Central memory CD8-positive, alpha-beta T cell (primary cell): ENCODE results near the gene NUP98.

Experiments
- ATAC-seq: fragments of 150-1000 bp; cut with Tn5 transposase; replicated peaks from 2 replicates; pipeline ENCODE4 v1.10.0; 2022; ENCODE audit warnings: mild to moderate bottlenecking, moderate FRiP score, moderate number of reproducible peaks; ENCODE audit not compliant: poor library complexity, severe bottlenecking; ENCODE audit errors: extremely low read depth
- DNase-seq, 2 donors: peaks; one replicate each; pipeline ENCODE4 v3.0.0; 2021; ENCODE audit warnings: low spot score in 2 of 2
- H3K27ac Mint-ChIP-seq: one replicate; pipeline ENCODE4 v1.8.0; 2022; ENCODE audit warnings: low read depth, mild to moderate bottlenecking, moderate library complexity, mixed read lengths
- H3K27me3 Mint-ChIP-seq: one replicate; pipeline ENCODE4 v1.8.0; 2022; ENCODE audit warnings: mixed read lengths
- H3K36me3 Mint-ChIP-seq: one replicate; pipeline ENCODE4 v1.8.0; 2022; ENCODE audit warnings: mild to moderate bottlenecking, moderate library complexity, mixed read lengths; ENCODE audit not compliant: insufficient read depth
- H3K4me1 Mint-ChIP-seq: one replicate; pipeline ENCODE4 v1.8.0; 2022; ENCODE audit warnings: mixed read lengths
- H3K4me3 Mint-ChIP-seq: one replicate; pipeline ENCODE4 v1.8.0; 2022; ENCODE audit warnings: mild to moderate bottlenecking, moderate library complexity, mixed read lengths
- H3K9me3 Mint-ChIP-seq: one replicate; pipeline ENCODE4 v1.8.0; 2022; ENCODE audit warnings: mixed read lengths

NUP98 gene

DNA sequence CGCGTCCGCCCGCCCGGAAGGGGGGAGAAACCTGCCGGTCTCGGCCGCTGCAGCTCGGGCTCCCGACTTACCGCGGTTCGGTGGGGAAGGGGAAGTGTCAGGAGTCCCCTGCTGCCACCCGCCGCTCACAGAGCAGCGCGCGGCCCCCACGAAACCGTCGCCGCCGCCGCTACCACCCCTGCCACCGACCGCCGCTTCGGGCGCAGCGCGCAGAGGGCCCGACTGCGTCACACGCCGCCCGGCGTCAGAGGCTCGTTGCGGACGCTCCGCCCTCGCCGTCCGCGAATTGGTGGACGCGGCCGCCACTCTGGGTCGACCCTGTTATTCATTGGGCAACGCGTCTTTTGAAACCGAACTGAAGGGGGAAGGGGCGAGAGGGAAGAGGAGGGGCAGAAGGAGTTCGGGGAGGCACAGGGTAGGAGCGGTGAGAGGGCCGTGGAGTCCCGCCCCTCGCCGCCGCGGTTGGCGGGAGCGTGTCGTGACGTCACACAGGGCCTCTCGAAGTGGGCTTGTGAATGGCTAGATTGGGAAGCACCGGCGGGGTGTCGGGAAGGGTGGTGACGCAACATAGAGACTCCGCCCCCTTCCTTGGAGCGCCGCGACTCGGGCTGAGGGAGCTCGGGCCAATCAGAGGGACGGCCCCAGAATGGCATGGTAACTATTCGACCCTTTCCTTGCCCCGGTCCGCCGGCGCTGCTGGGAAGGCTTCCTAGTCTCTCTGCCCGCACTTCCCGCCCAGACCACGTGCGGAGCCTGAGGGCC, at the start of gene NUP98:
TSS of gene NUP98 (minus strand) at position 226 of the 762 bp plus-strand sequence. CDS start 15,437 bp downstream, outside the sequence.
- H3K4me3 Mint-ChIP-seq: peak within 1 kb of the TSS; percentile 93
- ATAC-seq (peak; percentile 95), DNase-seq (peak; percentile 98 to 100)
- H3K27me3 Mint-ChIP-seq: no peaks in the 10 kb centered on the region
- H3K4me1 Mint-ChIP-seq: peaks cover 38% of the 10 kb centered on the region
- peaks cover 37% of the 10 kb centered on the region for H3K36me3 Mint-ChIP-seq
- H3K27ac Mint-ChIP-seq: peak within 1 kb of the TSS; percentile 99
- H3K9me3 Mint-ChIP-seq: no peaks in the 10 kb centered on the region

DNA sequence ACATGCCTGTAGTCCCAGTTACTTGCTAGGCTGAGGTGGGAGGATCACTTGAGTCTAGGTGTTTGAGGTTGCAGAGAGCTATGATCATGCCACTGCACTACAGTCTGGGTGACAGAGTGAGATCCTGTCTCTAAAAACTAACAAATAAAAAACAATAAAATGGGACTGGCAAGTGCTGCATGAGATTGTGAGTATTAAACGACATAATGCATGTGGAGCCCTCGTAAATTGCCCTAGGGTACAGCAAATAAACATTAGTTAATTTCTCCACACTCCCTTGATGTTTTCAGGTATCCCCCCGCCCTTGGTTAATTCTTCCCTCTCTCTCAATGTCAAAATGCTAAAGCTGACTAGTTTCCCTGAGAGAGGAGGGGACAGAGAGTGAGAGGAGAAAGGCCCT, 48.3 kb upstream of the NUP98 start:
- no peaks in the 10 kb centered on the region for H3K27me3 Mint-ChIP-seq
- no peaks in the 10 kb centered on the region for H3K9me3 Mint-ChIP-seq
- no peak overlapping the region for H3K4me3 Mint-ChIP-seq
- no peak for ATAC-seq
- no peak for DNase-seq
- no peak overlapping the region for H3K27ac Mint-ChIP-seq
- peaks cover 8% of the 10 kb centered on the region for H3K4me1 Mint-ChIP-seq
- peaks cover 6% of the 10 kb centered on the region for H3K36me3 Mint-ChIP-seq

DNA sequence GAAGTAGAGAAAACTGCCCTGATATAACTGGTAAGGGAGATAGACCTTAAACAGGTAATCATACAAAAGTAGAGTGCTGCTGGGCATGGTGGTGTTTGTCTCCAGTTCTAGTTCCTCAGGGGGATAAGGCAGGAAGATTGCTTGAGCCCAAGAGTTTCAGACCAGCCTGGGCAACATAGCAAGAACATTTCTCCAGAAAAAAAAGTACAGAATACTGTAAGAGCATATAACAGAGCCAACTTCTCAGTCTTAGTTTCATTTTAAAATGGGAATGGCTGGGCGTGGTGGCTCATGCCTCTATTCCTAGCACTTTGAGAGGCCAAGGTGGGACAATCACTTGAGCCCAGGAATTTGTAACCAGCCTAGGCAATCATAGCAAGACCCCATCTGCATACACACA, 47.9 kb upstream of the NUP98 start:
- DNase-seq (no peak), ATAC-seq (no peak)
- Mint-ChIP-seq H3K4me3 (no peak overlapping the region), H3K27ac (peak overlapping the region; percentile 40), H3K4me1 (peaks cover 8% of the 10 kb centered on the region), H3K36me3 (peaks cover 8% of the 10 kb centered on the region), H3K27me3 (no peaks in the 10 kb centered on the region), H3K9me3 (no peaks in the 10 kb centered on the region)

DNA sequence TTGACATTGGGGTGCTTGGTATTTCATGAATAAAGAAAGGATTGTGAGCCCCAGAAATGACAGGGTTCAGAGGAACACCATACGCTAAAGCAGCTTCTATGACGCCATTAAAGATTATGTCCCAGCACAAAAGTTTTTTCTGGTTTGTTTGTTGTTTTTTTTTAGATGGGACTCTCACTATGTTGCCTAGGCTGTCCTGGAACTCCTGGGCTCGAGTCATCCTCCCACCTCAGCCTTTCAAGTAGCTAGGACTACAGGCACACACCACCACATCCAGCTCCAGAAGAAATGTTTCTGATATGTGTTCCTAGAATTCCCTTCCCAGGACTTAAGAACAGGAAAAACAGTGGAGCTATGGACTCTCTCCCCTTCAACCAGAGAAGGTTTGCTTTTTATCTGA, 46.0 kb upstream of the NUP98 start:
- no peaks in the 10 kb centered on the region for H3K9me3 Mint-ChIP-seq
- ATAC-seq (no peak), DNase-seq (no peak)
- no peak overlapping the region for H3K27ac Mint-ChIP-seq
- H3K4me1 Mint-ChIP-seq: peaks cover 18% of the 10 kb centered on the region
- H3K4me3 Mint-ChIP-seq: no peak overlapping the region
- no peaks in the 10 kb centered on the region for H3K27me3 Mint-ChIP-seq
- peaks cover 20% of the 10 kb centered on the region for H3K36me3 Mint-ChIP-seq

DNA sequence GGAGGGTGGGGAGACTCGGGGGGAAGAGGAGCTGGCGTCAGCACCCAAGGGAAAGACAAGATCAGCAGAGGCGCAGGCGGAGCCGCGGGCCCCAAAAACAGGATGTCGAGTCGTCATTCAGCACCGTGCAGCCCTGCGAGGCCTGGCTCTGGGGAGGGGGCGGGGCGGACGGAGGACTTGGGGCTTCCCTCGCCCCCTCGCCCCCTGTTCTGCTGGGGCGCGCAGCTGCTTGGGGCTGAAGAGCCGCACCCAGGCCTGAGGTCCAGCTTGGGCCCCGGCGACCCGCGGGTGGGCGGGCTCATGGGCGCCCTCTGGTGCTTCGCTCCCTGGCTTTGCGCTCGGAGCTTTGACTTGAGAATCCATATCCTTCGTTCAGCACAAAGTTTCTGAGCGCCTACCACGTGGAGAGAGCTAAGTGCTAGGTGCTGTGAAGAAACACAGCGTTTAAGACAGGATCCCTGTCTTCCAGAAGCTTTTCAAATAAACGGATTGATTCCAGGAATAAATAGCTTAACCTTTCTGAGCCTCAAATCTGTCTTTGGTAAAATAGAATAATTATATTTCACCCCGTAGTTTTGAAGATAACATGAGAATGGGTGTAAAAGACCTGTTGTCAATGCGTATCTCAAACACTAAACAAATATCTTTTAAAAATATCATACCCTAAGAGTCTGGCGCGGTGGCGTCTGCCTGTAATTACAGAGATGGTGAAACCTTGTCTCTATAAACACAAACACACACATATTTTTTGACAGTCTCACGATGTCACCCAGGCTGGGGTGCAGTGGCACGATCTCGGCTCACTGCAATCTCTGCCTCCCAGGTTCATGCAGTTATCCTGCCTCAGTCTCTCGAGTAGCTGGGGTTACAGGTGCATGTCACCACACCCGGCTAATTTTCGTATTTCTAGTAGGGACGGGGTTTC, 44.3 kb upstream of the NUP98 start:
- Mint-ChIP-seq H3K4me1 (peaks cover 30% of the 10 kb centered on the region), H3K36me3 (peaks cover 25% of the 10 kb centered on the region), H3K27me3 (no peaks in the 10 kb centered on the region), H3K9me3 (no peaks in the 10 kb centered on the region), H3K4me3 (peak overlapping the region; percentile 88), H3K27ac (peak overlapping the region; percentile 89)
- peak; percentile 80 for ATAC-seq
- DNase-seq: peak; percentile 82 to 92

DNA sequence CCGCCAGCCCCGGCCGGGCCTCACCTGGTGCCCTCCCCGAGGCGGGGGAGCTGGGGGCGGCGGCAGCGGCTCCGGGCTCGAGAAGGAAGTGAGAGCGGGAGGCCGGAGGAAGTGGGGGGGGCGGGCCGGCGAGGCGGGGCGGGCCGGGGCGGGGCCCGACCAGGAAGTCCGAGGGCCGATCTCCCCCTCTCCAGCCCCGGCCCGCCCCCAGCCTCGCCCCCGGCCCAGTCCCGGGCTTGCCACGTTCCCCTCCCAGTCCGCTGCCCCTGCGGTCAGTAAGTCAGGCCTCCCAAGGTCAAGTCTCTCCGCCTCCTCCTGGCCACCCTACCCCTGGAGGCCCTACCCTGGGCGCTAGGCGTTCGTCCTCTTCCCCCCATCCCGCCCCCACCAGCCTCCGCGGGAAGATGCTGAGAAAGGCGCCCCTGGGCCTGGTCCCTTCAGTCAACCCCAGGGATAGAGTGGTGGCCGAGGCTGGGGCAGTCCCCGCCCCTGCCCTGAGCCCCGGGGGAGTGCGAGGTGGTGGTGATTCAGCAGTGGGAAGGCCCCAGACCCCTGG, 43.6 kb upstream of the NUP98 start, which contains the start of gene RHOG:
TSS of gene RHOG (minus strand) at position 90 of the 556 bp plus-strand sequence. CDS start 12,821 bp downstream, outside the sequence.
- no peaks in the 10 kb centered on the region for H3K27me3 Mint-ChIP-seq
- peak within 1 kb of the TSS; percentile 88 for H3K4me3 Mint-ChIP-seq
- no peak for DNase-seq
- peak within 1 kb of the TSS; percentile 89 for H3K27ac Mint-ChIP-seq
- H3K36me3 Mint-ChIP-seq: peaks cover 25% of the 10 kb centered on the region
- peaks cover 30% of the 10 kb centered on the region for H3K4me1 Mint-ChIP-seq
- H3K9me3 Mint-ChIP-seq: no peaks in the 10 kb centered on the region
- ATAC-seq: peak; percentile 19

DNA sequence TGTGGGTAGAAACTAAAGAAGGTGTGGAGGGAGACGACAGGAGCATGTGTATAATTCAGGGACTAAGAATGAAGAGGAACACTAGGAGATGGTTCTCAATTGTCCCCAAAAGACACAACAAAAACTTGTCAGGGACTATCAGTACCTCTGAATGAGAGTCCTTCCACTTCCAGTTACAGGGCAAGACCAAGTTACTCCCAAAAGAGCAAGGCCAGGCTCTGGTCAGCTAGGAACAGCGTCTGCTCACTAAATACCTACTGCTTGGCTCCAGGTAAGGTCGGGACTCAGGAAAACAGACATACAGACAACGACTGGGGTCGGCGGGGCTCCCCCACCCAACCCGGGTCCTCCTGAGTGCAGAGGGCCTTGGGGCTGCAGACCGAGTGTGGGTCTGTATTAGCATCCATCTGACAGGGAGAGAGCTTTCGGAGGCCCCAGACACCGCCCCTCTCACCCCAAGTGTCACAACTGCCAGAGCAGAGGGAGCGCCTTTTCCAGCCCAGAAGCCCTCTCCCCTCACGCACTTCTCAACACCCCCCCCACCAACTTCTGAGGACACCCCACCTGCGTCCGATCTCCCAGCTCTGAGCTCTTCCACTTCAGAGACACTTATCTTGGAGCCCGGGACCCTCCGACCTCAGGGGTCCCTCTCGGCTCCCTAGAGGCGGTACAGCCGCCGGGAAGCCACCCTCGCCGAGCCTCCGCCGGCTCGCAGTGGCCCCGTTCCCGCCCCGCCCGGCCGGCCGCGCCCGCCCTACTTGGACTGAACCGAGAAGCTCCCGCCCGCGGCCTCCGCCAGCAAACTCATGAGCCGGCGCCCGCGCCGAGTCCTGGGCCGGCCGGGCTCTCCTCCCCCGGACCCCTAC, 42.9 kb upstream of the NUP98 start:
- Mint-ChIP-seq H3K27me3 (no peaks in the 10 kb centered on the region), H3K4me1 (peaks cover 37% of the 10 kb centered on the region), H3K9me3 (no peaks in the 10 kb centered on the region), H3K27ac (peak overlapping the region; percentile 89), H3K36me3 (peaks cover 29% of the 10 kb centered on the region), H3K4me3 (peak overlapping the region; percentile 88)
- no peak for ATAC-seq
- DNase-seq: peak in 1 of 2 donors; percentile 22

DNA sequence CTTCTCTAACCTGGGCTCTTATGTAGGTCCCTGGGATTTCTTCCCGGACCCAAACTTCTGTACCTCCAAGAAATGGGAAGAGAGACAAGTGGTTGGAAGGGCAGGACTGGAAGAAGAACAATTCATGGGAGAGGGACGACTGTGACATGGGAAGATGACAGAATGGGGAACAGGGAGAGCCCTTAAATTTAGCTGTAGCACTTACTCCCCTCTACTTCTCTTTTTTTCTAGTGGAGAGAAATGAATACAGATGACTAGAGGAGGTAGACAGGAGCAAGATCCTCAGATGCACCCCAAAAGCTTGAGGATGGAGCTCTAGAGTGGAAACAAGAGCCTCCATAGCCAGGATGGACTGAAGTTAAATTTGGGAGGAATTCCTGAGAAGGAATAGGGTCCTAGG, 41.1 kb upstream of the NUP98 start:
- H3K9me3 Mint-ChIP-seq: no peaks in the 10 kb centered on the region
- H3K4me3 Mint-ChIP-seq: peak overlapping the region; percentile 88
- peak overlapping the region; percentile 89 for H3K27ac Mint-ChIP-seq
- DNase-seq: no peak
- peaks cover 55% of the 10 kb centered on the region for H3K4me1 Mint-ChIP-seq
- no peaks in the 10 kb centered on the region for H3K27me3 Mint-ChIP-seq
- ATAC-seq: no peak
- H3K36me3 Mint-ChIP-seq: peaks cover 35% of the 10 kb centered on the region

DNA sequence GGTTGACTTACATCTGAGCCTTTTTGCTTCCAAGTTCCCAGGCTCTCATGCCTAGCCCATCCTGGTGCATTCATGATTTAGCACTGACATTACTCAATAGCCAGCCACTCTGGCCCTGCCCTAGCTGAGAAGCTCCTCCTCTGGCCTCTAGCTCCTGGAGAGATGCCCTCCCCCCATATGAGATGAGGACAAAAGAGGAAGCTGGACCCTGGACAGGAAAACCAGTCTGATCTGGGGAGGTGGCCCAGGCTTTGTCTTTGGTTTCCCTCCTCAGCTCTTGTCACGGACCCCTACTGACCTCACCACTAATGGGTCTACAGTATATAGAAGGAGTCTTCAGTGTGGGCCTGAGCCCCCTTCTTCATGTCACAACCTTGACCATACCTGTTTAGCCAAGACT, 40.4 kb upstream of the NUP98 start:
- no peak for DNase-seq
- H3K4me1 Mint-ChIP-seq: peaks cover 62% of the 10 kb centered on the region
- peak overlapping the region; percentile 89 for H3K27ac Mint-ChIP-seq
- ATAC-seq: no peak
- no peaks in the 10 kb centered on the region for H3K27me3 Mint-ChIP-seq
- no peaks in the 10 kb centered on the region for H3K9me3 Mint-ChIP-seq
- H3K4me3 Mint-ChIP-seq: peak overlapping the region; percentile 88
- H3K36me3 Mint-ChIP-seq: peaks cover 37% of the 10 kb centered on the region

DNA sequence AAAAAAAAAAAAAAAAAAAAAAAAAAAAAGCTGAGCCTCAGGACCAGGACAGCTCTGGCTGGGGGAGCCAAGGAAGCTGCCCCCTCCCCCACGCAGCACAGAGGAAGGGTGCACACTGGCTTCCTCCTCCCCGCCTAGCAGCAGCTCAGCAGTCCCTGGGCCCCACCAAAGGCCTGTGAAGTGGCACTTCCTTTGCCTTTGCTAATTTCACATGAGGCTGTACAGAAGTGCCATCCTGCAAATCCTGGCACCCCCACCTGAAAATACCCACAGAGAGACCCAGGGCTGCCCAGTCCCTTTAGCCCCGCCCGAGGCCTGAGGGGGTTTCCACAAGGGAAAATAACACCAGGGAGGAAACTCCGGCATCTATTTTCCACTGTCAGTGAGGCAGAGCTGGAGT, 39.5 kb upstream of the NUP98 start:
- ATAC-seq: peak; percentile 5
- peak in 1 of 2 donors; percentile 33 for DNase-seq
- Mint-ChIP-seq H3K4me3 (peak overlapping the region; percentile 88), H3K9me3 (no peaks in the 10 kb centered on the region), H3K36me3 (peaks cover 37% of the 10 kb centered on the region), H3K27me3 (no peaks in the 10 kb centered on the region), H3K27ac (peak overlapping the region; percentile 38), H3K4me1 (peaks cover 71% of the 10 kb centered on the region)

DNA sequence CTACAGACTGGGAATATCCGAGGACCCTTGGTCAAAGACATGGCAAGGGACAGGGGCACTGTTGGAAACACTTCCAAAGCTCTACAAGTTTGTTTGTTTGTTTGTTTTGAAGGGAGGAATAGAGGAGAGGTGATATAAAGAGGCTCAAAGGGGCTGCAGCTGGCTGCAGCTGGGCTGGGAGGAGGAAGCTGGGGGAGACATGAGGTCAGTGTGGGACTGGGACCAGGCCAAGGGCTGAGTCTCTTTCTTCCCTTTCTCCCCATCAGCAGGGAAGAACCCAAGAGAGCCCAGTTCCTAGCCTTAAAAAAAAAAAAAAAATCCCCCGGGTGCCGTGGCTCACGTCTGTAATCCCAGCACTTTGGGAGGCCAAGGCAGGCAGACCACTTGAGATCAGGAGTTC, 38.4 kb upstream of the NUP98 start:
- no peak for ATAC-seq
- peaks cover 82% of the 10 kb centered on the region for H3K4me1 Mint-ChIP-seq
- H3K36me3 Mint-ChIP-seq: peaks cover 39% of the 10 kb centered on the region
- peak overlapping the region; percentile 88 for H3K4me3 Mint-ChIP-seq
- no peak for DNase-seq
- H3K9me3 Mint-ChIP-seq: no peaks in the 10 kb centered on the region
- peak overlapping the region; percentile 93 for H3K27ac Mint-ChIP-seq
- no peaks in the 10 kb centered on the region for H3K27me3 Mint-ChIP-seq
